Gastroesophageal sphincter (tissue), 4 donors: Measurements from ENCODE around the gene POC5. TPM values are rescaled to one million over a fixed set of nuclear protein-coding genes. Genes with fewer than 3 reads are reported as not detected.
A peak's percentile ranks its signal among the peaks of the same experiment; 100 is the strongest.

Source experiments
- ATAC-seq: fragments of 150-250 bp; one replicate; pipeline ENCODE4 v1.9.1; 2016; ENCODE audit warnings: mild to moderate bottlenecking, moderate library complexity
- H3K27ac ChIP-seq, 4 donors: fragments of 200-600 bp; sonication (generic) in 3 of 4; 1 replicate in 3 of 4; 2 replicates in 1 of 4; pipeline ENCODE4 v1.5.1; 2016 to 2019
- H3K27me3 ChIP-seq: fragments of 200-600 bp; sonication (generic); one replicate; pipeline ENCODE4 v1.5.1; 2019
- H3K36me3 ChIP-seq, 2 donors: fragments of 200-600 bp; sonication (generic); one replicate each; pipeline ENCODE4 v1.5.1; 2019; ENCODE audit warnings: control low read depth in 1 of 2
- H3K4me1 ChIP-seq, 3 donors: fragments of 200-600 bp; sonication (generic); 1 replicate in 2 of 3; 2 replicates in 1 of 3; pipeline ENCODE4 v1.5.1; 2016 to 2019; ENCODE audit warnings: control low read depth in 2 of 3
- H3K4me3 ChIP-seq, 2 donors: fragments of 200-600 bp; sonication (generic); one replicate each; pipeline ENCODE4 v1.5.1; 2019; ENCODE audit warnings: mild to moderate bottlenecking in 1 of 2, moderate library complexity in 1 of 2
- H3K9me3 ChIP-seq, 3 donors: fragments of 200-600 bp; sonication (generic); one replicate each; pipeline ENCODE4 v1.5.1; 2017 to 2019; ENCODE audit warnings: control low read depth in 2 of 3
- CTCF ChIP-seq, 4 experiments: fragments of 200-600 bp in 2 of 4; fragments of 450-650 bp in 2 of 4; sonication (generic) in 1 of 4; IDR thresholded peaks; one replicate each; pipeline ENCODE4 v1.5.1; 2017 to 2019; ENCODE audit warnings: antibody characterized with exemption in 4 of 4, mild to moderate bottlenecking in 2 of 4, moderate library complexity in 2 of 4
- EP300 ChIP-seq: sonication (generic); formaldehyde crosslinking; IDR thresholded peaks from one replicate; pipeline ENCODE4 v1.6.1; 2017; ENCODE audit warnings: antibody characterized with exemption, mild to moderate bottlenecking
- POLR2A ChIP-seq, 2 donors: fragments of 450-650 bp; IDR thresholded peaks; one replicate each; pipeline ENCODE4 v1.6.1; 2017; ENCODE audit warnings: antibody characterized with exemption in 2 of 2, mild to moderate bottlenecking in 2 of 2, moderate library complexity in 1 of 2
- POLR2AphosphoS5 ChIP-seq: sonication (generic); formaldehyde crosslinking; IDR thresholded peaks from one replicate; pipeline ENCODE4 v1.6.1; 2017; ENCODE audit warnings: antibody characterized with exemption
- WGBS, 2 donors: methylation state at CpG; one replicate each; pipeline ENCODE4 v1.1.5; 2018; ENCODE audit warnings: low coverage in 1 of 2; 5-methylcytosine and 5-hydroxymethylcytosine counted together
- total RNA-seq, 4 donors: library from RNA; depleted of rRNA; stranded (reverse); fragments of >200 nt; gene quantifications; one replicate each; pipeline ENCODE4 v1.1.0, GENCODE V29; 2016

The POC5 gene
- total RNA-seq, 4 donors from 2014 or later, result 6.1 to 41.6 (median 11.3) TPM

- H3K4me1 ChIP-seq, result no peaks in the 10 kb centered on the region
- WGBS, 2 donors, result 72 to 83% methylated on average over 3 of the region's 3 CpGs
- TF ChIP-seq POLR2AphosphoS5 (no peak), CTCF (IDR thresholded peaks at IDR 0.05) (no peak), EP300 (no peak), POLR2A (IDR thresholded peaks at IDR 0.05) (no peak)
- ATAC-seq, result no peak
- peaks cover 0 to 31% of the 10 kb centered on the region in 2 donors for H3K36me3 ChIP-seq
- H3K9me3 ChIP-seq, result no peaks in the 10 kb centered on the region
- H3K27ac ChIP-seq, result no peak overlapping the region
- H3K4me3 ChIP-seq, result no peak overlapping the region
- no peaks in the 10 kb centered on the region for H3K27me3 ChIP-seq
Measured at GRCh38 chr5:75670577-75670976, 46.7 kb downstream of the POC5 start.

- no peaks in the 10 kb centered on the region for H3K9me3 ChIP-seq
- peaks cover 0 to 18% of the 10 kb centered on the region in 2 donors for H3K36me3 ChIP-seq
- ATAC-seq, result peak; percentile 58
- TF ChIP-seq POLR2AphosphoS5 (no peak), POLR2A (IDR thresholded peaks at IDR 0.05) (no peak), CTCF (IDR thresholded peaks at IDR 0.05) (no peak), EP300 (no peak)
- no peaks in the 10 kb centered on the region for H3K27me3 ChIP-seq
- H3K27ac ChIP-seq, result peak overlapping the region in 2 of 4 donors; percentile 8 to 36
- peak overlapping the region in 1 of 2 donors; percentile 5 for H3K4me3 ChIP-seq
- whole genome bisulfite sequencing, 2 donors, result 48 to 55% methylated on average over 8 to 10 of the region's 10 CpGs
- no peaks in the 10 kb centered on the region for H3K4me1 ChIP-seq
Measured at GRCh38 chr5:75668977-75669689, 48.1 kb downstream of the POC5 start.

GRCh38 chr5:75668445-75668844 lies 48.8 kb downstream of the POC5 start:
- no peaks in the 10 kb centered on the region for H3K27me3 ChIP-seq
- 100% methylated on average over 1 of the region's 2 CpGs for WGBS, 2 donors
- no peak for TF ChIP-seq POLR2A (IDR thresholded peaks at IDR 0.05)
- no peak for TF ChIP-seq CTCF (IDR thresholded peaks at IDR 0.05)
- TF ChIP-seq POLR2AphosphoS5, result no peak
- no peak for TF ChIP-seq EP300
- ATAC-seq, result no peak
- H3K27ac ChIP-seq, result no peak overlapping the region
- no peaks in the 10 kb centered on the region for H3K4me1 ChIP-seq
- H3K36me3 ChIP-seq, result peaks cover 0 to 11% of the 10 kb centered on the region in 2 donors
- H3K9me3 ChIP-seq, result no peaks in the 10 kb centered on the region
- no peak overlapping the region for H3K4me3 ChIP-seq

- ATAC-seq, result no peak
- 66 to 80% methylated on average over 2 of the region's 2 CpGs for WGBS, 2 donors
- Histone ChIP-seq H3K27ac (no peak overlapping the region), H3K9me3 (no peaks in the 10 kb centered on the region), H3K4me3 (no peak overlapping the region), H3K4me1 (no peaks in the 10 kb centered on the region), H3K27me3 (no peaks in the 10 kb centered on the region), H3K36me3 (peaks cover 0 to 3% of the 10 kb centered on the region in 2 donors)
- TF ChIP-seq POLR2AphosphoS5, result no peak
- no peak for TF ChIP-seq CTCF (IDR thresholded peaks at IDR 0.05)
- no peak for TF ChIP-seq POLR2A (IDR thresholded peaks at IDR 0.05)
- no peak for TF ChIP-seq EP300
Measured at GRCh38 chr5:75667586-75667985, 49.7 kb downstream of the POC5 start.

- Histone ChIP-seq H3K9me3 (no peaks in the 10 kb centered on the region), H3K4me1 (no peaks in the 10 kb centered on the region), H3K4me3 (no peak overlapping the region), H3K27ac (no peak overlapping the region), H3K27me3 (no peaks in the 10 kb centered on the region), H3K36me3 (no peaks in the 10 kb centered on the region)
- ATAC-seq, result no peak
- WGBS, 2 donors, result 73 to 90% methylated on average over 2 to 3 of the region's 6 CpGs
- TF ChIP-seq CTCF (IDR thresholded peaks at IDR 0.05), result no peak
Measured at GRCh38 chr5:75666801-75667200, 50.4 kb downstream of the POC5 start.
